SK-N-MC (cell line): ENCODE results near the gene PLP2.

ENCODE experiments used
- EZH2 ChIP-seq: fragments of 200-600 bp; sonication (generic); IDR thresholded peaks from one replicate; pipeline ENCODE4 v1.6.1; 2017; ENCODE audit warnings: antibody characterized with exemption
- FOXP2 ChIP-seq: optimal IDR thresholded peaks from 2 replicates; pipeline ENCODE3; 2011; ENCODE audit warnings: mild to moderate bottlenecking, moderate library complexity; ENCODE audit not compliant: insufficient read depth; ENCODE audit errors: extremely low read length, control extremely low read depth
- POLR2AphosphoS5 ChIP-seq: IDR thresholded peaks from 2 replicates; pipeline ENCODE4 v1.6.1; 2012; ENCODE audit warnings: mild to moderate bottlenecking, low read depth, low read length, borderline replicate concordance

DNA sequence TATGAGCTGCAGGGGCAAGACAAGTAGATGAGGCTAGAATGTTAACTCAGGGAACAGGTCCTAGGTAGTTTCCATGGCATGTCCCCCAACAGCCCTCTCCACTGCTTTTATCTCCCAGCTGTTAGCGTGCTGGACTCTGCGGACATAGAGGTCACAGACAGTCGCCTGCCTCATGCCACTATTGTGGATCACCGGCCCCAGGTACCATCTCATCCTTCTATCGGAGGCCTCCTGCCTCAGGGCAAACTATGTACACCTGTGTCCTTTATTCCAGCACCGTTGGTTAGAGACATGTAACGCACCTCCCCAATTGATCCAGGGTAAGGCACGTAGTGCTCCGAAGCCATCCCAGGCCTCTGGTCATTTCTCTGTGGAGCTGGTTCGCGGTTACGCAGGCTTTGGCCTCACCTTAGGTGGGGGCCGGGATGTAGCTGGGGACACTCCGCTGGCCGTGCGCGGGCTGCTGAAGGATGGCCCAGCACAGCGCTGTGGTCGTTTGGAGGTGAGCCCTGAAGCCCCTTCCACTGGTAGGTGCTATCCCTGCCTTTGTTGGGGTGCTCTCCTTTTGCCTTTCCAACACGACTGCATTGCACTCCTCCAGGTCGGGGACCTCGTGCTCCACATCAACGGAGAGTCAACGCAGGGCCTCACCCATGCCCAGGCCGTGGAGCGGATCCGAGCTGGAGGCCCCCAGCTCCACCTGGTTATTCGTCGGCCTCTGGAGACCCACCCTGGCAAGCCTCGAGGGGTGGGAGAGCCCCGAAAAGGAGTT, 6.9 kb upstream of the PLP2 start:
- TF ChIP-seq EZH2 = no peak
- no peak for TF ChIP-seq POLR2AphosphoS5
- no peak for TF ChIP-seq FOXP2
